ENCODE data around the gene NOL4L.
A peak's percentile ranks its signal among the peaks of the same experiment; 100 is the strongest.
"Not testable (repeated sequence)": the region's sequence is repeated elsewhere in the genome, so short reads cannot be mapped to it uniquely, and the experiment has no call there.

The NOL4L gene

GRCh38 chr20:32468313-32468640 lies 116.9 kb downstream of the NOL4L start:
- DNase-seq = no peak

DNA sequence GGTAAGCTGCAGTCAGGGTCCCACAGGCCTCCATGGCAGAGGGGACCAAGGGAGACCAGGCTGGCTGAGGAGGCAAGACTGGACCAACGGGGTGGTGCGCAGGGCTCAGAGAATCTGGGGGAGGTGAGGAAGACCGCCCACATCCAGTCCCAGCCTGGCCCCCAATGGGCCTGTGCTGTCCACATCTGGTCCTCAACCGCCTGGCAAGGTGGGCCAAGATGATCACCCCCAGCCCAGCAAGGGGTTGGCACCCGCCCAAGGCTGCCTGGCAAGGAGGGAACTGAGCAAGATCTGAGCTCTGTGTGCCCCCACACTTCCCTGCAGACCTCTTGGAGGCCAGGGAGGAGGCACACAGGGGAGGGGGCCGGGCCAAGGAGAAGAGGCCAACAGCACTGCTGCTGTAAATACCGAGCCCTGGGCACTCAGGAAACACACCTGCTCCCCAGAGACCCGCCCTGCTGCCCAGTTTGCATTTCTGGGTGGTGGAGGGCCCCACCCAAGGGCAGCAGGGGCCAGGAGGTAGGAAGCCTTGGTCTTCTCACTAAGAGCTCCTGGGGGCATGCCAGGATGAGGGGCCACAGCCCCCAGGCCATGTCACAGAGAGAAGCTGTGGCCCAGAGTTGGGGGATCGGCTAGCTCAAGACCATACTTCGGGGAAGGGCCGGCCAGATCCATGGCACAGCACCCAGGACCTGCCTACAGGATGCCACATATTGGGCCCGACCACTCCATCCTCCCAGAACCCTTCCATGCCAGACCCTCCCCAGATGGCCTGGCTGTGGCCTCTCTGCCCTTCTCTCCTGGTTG lies 117.4 kb downstream of the NOL4L start:
- DNase-seq = no peak

GRCh38 chr20:32466739-32467505 lies 118.2 kb downstream of the NOL4L start:
- no peak for DNase-seq

DNA sequence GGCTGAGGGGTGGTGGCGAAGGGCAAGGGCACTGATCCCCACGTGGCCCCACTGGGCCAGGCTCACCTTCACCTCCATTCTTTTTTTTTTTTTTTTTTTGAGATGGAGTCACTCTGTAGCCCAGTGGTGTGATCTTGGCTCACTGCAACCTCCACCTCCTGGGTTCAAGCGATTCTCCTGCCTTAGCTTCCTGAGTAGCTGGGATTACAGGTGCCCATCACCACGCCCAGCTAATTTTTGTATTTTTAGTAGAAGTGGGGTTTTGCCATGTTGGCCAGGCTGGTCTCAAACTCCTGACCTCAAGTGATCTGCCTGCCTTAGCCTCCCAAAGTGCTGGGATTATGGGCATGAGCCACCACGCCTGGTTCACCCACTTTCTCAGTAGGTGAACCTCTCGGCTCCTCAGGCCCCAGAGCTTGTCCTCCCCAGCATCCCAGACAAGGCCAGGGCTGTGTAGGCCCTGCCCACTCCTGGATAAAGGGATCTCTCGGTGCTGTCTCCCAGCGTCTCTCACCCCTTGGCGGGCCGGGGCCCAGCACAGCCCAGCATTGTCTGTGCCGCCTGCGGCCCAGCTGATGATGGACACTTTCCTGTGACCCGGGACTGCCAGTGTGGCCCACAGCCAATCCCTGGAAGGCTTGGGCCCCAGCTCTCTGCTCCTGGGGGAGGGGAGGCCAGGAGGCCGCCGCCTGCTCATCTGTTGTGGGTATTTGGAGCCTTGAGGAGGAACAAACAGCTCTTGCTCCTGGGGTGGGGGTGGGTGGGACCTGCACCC lies 119.0 kb downstream of the NOL4L start:
- not testable (repeated sequence) for DNase-seq

DNA sequence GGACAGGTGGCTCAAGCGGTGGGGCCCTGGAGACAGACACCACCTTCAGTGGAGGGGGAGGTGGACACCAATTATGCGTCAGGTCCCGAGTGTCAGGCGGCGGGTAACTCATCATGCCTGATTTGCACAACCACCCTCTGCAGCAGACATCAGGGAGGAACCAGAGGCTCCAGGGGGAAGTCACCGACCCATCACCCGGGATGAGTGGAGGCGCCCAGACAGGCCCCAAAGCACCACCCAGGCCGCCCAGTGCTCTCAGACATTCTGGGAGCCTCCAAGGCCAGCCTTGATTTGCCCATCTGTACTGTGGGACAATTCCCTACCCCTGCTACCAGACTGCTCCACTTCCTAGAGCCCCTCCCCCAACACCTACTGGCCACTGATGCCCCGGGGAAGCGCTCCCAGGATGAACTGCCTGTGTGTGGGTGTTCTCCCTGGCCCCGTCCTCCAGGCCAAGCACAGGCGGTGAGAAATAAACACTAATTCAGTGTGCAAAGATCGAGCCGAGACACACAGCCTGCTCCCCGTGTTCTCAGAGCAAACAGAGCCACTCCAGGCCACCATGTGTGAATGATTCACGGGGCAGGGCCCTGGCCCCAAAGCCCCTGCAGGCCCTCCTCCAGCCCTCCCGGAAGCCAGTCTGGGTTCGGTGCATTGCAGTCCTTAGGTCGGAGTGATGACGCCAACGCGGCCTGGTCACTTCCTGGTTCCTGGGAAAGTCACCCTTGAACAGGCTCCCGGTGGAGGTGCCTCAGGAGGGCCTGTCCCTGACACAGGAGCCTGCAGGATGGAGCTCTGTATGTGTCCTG lies 119.8 kb downstream of the NOL4L start:
- peak; percentile 31 for DNase-seq

- DNase-seq = no peak
Observed at GRCh38 chr20:32464401-32465091, 120.6 kb downstream of the NOL4L start.

- DNase-seq = no peak
Observed at GRCh38 chr20:32463642-32464400, 121.3 kb downstream of the NOL4L start.

DNA sequence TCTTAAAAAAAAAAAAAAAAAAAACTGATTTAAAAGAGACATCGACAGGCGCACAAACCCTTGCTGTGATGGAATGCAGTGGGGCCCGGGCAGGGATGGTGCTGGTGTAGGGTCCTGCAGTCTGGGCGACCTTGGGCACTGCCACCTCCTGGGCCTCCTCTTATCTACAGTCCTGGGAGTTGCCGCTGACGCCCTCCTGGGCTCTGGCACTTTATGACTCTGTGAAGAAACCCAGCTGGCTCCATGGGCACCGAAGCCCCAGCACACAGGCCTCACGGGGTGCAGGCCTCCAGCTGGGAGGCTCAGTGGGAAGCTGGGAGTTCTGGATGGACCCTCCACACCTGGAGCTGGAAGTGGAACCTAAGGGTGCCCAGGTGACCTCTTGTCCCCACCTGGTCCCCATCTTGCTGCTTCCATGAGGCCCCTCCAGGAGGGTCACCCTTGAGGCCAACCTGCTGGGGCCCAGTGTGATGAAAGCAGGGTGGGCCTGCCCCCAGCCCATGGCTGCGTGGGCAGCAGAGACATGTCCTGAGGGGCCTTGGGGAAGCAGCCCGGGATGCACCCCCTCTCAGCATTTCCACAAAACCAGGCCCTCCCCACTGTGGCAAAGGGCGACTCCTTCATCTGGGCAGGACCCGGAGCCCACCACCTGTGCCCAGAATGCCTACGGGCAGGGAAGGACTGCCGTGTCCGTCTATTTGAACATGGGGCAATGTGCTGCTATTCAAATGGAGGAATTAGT lies 122.1 kb downstream of the NOL4L start:
- no peak for DNase-seq

GRCh38 chr20:32461836-32462600 lies 123.1 kb downstream of the NOL4L start:
- DNase-seq = no peak

GRCh38 chr20:32460683-32461320 lies 124.3 kb downstream of the NOL4L start:
- no peak for DNase-seq

- no peak for DNase-seq
Observed at GRCh38 chr20:32460231-32460630, 124.9 kb downstream of the NOL4L start.

DNA sequence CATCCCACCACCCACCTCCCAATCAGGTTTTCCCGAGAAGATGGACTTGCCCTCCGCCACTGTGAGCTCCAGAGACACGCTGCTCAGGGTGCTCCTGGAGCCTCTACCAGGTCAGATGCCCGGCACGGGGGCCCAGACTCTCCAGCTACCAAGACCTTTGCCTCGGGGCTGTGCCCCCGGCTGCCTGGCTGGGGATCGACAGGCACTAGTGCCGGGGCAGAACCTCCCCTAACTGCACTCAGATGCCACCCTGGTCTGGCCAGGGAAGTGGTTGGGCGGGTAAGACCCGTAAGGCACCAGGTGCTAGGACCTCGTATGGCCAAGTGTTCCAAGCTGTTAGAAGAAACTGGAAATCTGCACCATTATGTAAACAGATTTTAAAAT lies 126.3 kb downstream of the NOL4L start:
- no peak for DNase-seq

DNA sequence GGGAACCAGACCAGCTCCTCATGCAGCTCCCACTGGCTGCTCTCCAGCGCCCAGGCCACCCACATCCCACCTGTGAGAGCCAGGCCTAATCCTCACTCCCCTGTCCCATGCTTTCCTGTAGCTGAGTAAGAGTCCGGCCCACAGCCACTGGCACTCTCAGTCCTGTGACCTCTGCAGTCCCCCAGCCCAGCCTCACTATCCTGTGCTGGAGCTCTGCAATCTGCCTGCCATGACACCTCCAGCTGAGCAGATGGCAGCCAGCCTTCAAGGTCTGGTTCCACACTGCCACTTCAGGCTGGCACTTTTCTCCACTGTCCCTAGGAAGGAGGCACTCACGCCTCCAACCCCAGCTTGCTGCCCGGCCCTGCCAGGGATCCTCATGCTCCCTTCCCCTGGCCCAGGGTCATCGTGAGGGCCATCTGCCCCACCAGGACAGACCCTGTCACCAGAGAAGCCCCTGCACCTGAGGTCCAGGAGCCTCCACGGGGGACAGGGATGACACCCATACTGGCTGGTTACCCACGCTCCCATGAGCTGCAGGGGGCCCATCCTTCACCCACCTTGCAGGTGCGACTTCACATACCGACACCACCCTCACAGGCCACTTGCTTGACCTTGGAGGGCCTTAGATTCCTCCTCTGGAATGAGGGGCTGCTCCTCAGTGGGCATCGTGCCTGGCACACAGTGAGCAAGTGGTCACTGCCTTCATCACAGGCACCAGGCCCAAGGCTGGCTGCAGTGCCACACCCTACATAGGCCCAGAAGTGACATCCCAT lies 126.9 kb downstream of the NOL4L start:
- DNase-seq = no peak

DNA sequence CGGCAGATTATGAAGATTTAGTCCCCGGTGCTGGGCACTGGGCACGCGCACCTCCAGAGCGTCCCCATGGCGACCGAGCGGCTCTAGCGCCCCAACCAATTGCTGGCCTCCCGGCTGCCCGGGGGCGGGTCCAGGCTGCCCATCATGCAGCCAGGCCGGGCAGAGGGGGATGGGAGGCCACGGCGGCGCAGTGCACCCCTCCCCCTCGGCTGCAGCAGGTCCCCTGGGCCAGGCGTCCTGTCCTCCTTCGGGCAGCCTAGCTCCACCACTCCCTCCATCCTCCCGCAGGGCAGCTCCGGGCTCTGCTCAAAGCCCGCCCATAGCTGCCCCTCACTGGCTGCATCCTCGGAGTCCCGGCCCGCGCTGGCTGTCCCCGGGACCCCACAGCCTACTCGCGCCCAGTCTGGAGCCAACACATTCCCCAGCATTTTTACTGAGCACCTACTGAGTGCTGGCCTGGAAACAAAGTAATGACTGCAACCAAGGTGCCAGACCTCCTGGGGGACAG lies 127.6 kb downstream of the NOL4L start:
- peak; percentile 64 for DNase-seq

DNA sequence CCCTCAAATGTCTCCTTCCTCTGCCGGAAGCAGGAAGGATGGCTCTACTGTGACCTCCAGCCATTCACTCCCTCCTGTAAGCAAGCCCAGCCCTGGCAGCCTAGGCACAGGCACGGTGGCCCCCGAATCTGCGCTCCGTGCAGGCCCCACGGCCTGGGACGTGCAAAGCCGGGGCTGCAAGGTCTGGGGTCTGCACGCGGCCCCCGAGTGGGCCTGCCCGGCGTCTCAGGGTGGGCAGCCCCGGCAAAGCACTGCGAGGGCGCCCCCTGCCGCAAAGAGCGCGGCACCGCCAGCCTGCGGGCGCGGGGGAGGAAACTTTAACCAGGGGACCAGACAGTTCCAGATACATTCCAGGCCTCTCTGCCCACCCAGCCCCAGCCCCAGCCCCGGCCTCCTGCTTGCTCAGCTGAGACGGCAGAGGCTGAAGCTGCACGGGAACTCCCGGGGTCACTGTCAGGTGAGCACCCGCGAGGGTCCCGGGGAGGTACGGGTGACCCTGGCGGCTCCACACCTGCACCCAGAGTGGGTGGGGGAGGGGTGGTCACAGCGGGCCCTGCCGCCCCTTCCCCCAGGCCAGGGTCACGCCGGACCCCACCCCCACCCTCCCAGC lies 128.2 kb downstream of the NOL4L start:
- DNase-seq = peak; percentile 51

GRCh38 chr20:32455901-32456701 lies 129.0 kb downstream of the NOL4L start:
- no peak for DNase-seq
